HepG2 (cell line): ENCODE data around the gene C20orf144. TPM values are rescaled to one million over a fixed set of nuclear protein-coding genes. Genes with fewer than 3 reads are reported as not detected.

Experiments
- ADNP ChIP-seq: sonication (generic); formaldehyde crosslinking; IDR thresholded peaks from 2 replicates; pipeline ENCODE4 v1.4.0; 2020; ENCODE audit warnings: missing genetic modification reagents
- CENPBD1 ChIP-seq: sonication (generic); formaldehyde crosslinking; IDR thresholded peaks from 2 replicates; pipeline ENCODE4 v1.8.0; 2022; ENCODE audit warnings: missing genetic modification reagents, low read depth, mild to moderate bottlenecking, borderline replicate concordance
- KDM4B ChIP-seq: sonication (generic); formaldehyde crosslinking; IDR thresholded peaks from 2 replicates; pipeline ENCODE4 v1.4.0; 2020; ENCODE audit warnings: missing genetic modification reagents
- MED8 ChIP-seq: sonication (generic); formaldehyde crosslinking; IDR thresholded peaks from 2 replicates; pipeline ENCODE4 v1.8.1; 2023; ENCODE audit warnings: mild to moderate bottlenecking, missing genetic modification reagents; ENCODE audit not compliant: insufficient replicate concordance
- RFXANK ChIP-seq: IDR thresholded peaks from 2 replicates; pipeline ENCODE4 v1.6.1; 2016
- TSC22D2 ChIP-seq: sonication (generic); formaldehyde crosslinking; IDR thresholded peaks from 2 replicates; pipeline ENCODE4 v1.5.1; 2020; ENCODE audit warnings: missing genetic modification reagents, mild to moderate bottlenecking, borderline replicate concordance
- ZBTB33 ChIP-seq: sonication (generic); formaldehyde crosslinking; IDR thresholded peaks from 2 replicates; pipeline ENCODE4 v1.4.0; 2020; ENCODE audit warnings: missing genetic modification reagents
- ZBTB34 ChIP-seq: sonication (generic); formaldehyde crosslinking; IDR thresholded peaks from 2 replicates; pipeline ENCODE4 v1.8.0; 2022; ENCODE audit warnings: mild to moderate bottlenecking, missing genetic modification reagents
- ZNF614 ChIP-seq: IDR thresholded peaks from 2 replicates; pipeline ENCODE4 v1.6.1; 2018; ENCODE audit warnings: missing biosample characterization, missing genetic modification reagents, inconsistent platforms, borderline replicate concordance
- polyA plus RNA-seq, 8 experiments: library from polyadenylated mRNA; depleted of rRNA in 3 of 8; stranded (reverse) in 7 of 8; unstranded in 1 of 8; fragments of >200 nt; fragmentation: Illumina TruSeq in 4 of 8; extraction: Trizol in 4 of 8; gene quantifications; 2 replicates each; pipeline versions ENCODE4 v1.2.1 to v1.2.3, GENCODE V29; 2011 to 2016; ENCODE audit warnings: low read depth in 4 of 8, missing spikeins in 1 of 8, mixed read lengths in 1 of 8; ENCODE audit not compliant: insufficient read depth in 1 of 8
- total RNA-seq, 5 experiments: library from RNA; depleted of rRNA; stranded (reverse); fragments of >200 nt; fragmentation: Illumina TruSeq; extraction: Trizol; gene quantifications; 2 replicates each; pipeline ENCODE4 v1.2.3, GENCODE V29; 2016; ENCODE audit warnings: low read depth in 1 of 5

The C20orf144 gene
- total and polyA plus RNA-seq, 2 of the 13 experiments (the other 11 are each of a cell fraction or from before 2014, with no cell fraction given) = 0.09 to 0.16 TPM

- TF ChIP-seq ADNP (CRISPR knock-in tag) (no peak), ZBTB34 (CRISPR knock-in tag) (no peak), ZNF614 (CRISPR knock-in tag) (peak; percentile 24; the same call in 1 of the 2 replicates), KDM4B (CRISPR knock-in tag) (0 out of 2 replicates have a peak, but pooled peaks have one; percentile 4), TSC22D2 (no peak), MED8 (CRISPR knock-in tag) (no peak), RFXANK (no peak), CENPBD1 (CRISPR knock-in tag) (no peak), ZBTB33 (CRISPR knock-in tag) (no peak; the same call in 1 of the 2 replicates)
Observed at GRCh38 chr20:33673410-33674293, 11.5 kb downstream of the C20orf144 start (continued).
